ENCODE data around the gene ZNF316. TPM values are rescaled to one million over a fixed set of nuclear protein-coding genes. Genes with fewer than 3 reads are reported as not detected.

Gene ZNF316
- total RNA-seq, 1 donor from 2014 or later, result 46.8 TPM

- TF ChIP-seq CTCF (IDR thresholded peaks at IDR 0.05), result no peak
- intact Hi-C loops (cut with DNase I), result no loop called here
- ATAC-seq (no peak), DNase-seq (no peak)
- H3K4me1 ChIP-seq, result peaks cover 21% of the 10 kb centered on the region
- H3K4me3 ChIP-seq, result no peak overlapping the region
- no peaks in the 10 kb centered on the region for H3K27me3 ChIP-seq
- H3K27ac ChIP-seq, result no peak overlapping the region
- peaks cover 58% of the 10 kb centered on the region for H3K36me3 ChIP-seq
- no peaks in the 10 kb centered on the region for H3K9me3 ChIP-seq
Observed at GRCh38 chr7:6641305-6642035, 4.4 kb downstream of the ZNF316 start.

- no peak for ATAC-seq
- H3K9me3 ChIP-seq, result no peaks in the 10 kb centered on the region
- H3K4me3 ChIP-seq, result no peak overlapping the region
- DNase-seq, result no peak
- intact Hi-C loops (cut with DNase I), result no loop called here
- no peaks in the 10 kb centered on the region for H3K27me3 ChIP-seq
- H3K4me1 ChIP-seq, result peaks cover 21% of the 10 kb centered on the region
- no peak for TF ChIP-seq CTCF (IDR thresholded peaks at IDR 0.05)
- peaks cover 67% of the 10 kb centered on the region for H3K36me3 ChIP-seq
- no peak overlapping the region for H3K27ac ChIP-seq
Observed at GRCh38 chr7:6642239-6642839, 5.2 kb downstream of the ZNF316 start.

- no peak for TF ChIP-seq CTCF (IDR thresholded peaks at IDR 0.05)
- ATAC-seq (no peak), DNase-seq (no peak)
- Histone ChIP-seq H3K27ac (no peak overlapping the region), H3K36me3 (peaks cover 72% of the 10 kb centered on the region), H3K4me3 (no peak overlapping the region), H3K4me1 (peaks cover 19% of the 10 kb centered on the region), H3K27me3 (no peaks in the 10 kb centered on the region), H3K9me3 (no peaks in the 10 kb centered on the region)
- intact Hi-C loops (cut with DNase I), result no loop called here
Observed at GRCh38 chr7:6642861-6643640, 5.9 kb downstream of the ZNF316 start.

DNA sequence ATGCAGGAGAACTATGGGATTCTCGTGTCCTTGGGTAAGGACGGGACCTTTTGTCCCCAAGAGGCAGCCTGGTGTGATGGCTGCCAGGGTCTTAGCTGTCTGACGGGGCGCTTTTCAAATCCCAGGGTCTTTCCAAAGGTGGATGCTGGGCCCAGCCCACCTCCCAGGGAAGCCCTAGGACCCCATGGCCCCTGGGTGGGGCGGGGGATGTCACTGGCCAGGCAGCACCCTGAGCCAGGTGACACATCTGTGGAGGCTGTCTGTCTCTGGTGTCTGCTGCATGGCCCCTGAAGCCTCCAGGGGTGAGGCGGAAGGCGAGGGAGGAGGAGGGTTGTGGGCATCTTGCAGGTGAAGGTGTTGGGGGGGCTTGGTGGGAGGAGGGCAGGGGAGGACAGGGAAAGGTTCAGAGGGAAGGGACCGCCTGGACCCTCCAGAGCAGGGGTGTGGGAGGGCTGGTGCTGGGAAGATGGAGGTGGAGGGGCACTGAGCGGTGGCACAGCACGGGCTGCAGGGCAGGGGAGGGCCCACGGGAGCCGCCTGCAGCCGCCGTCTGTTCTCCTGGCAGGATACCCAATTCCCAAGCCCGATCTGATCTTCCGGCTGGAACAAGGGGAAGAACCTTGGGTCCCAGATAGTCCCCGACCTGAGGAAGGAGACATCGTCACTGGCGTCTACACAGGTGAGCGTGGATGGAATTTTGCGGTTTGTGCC is 7.0 kb downstream of the ZNF316 start:
- no peak overlapping the region for H3K4me3 ChIP-seq
- H3K36me3 ChIP-seq, result peaks cover 80% of the 10 kb centered on the region
- peaks cover 9% of the 10 kb centered on the region for H3K4me1 ChIP-seq
- no peak for ATAC-seq
- no peaks in the 10 kb centered on the region for H3K27me3 ChIP-seq
- no peak overlapping the region for H3K27ac ChIP-seq
- intact Hi-C loops (cut with DNase I), result no loop called here
- no peak for DNase-seq
- no peaks in the 10 kb centered on the region for H3K9me3 ChIP-seq
- no peak for TF ChIP-seq CTCF (IDR thresholded peaks at IDR 0.05)

- intact Hi-C loops (cut with DNase I), result no loop called here
- TF ChIP-seq CTCF (IDR thresholded peaks at IDR 0.05), result no peak
- no peak overlapping the region for H3K4me3 ChIP-seq
- no peaks in the 10 kb centered on the region for H3K27me3 ChIP-seq
- no peak overlapping the region for H3K27ac ChIP-seq
- DNase-seq (no peak), ATAC-seq (no peak)
- peaks cover 3% of the 10 kb centered on the region for H3K4me1 ChIP-seq
- no peaks in the 10 kb centered on the region for H3K9me3 ChIP-seq
- H3K36me3 ChIP-seq, result peaks cover 82% of the 10 kb centered on the region
Observed at GRCh38 chr7:6644728-6645127, 7.6 kb downstream of the ZNF316 start.
